ENCODE results near the gene ZNF189.
"Not testable (repeated sequence)": the region's sequence is repeated elsewhere in the genome, so short reads cannot be mapped to it uniquely, and the experiment has no call there.

The ZNF189 gene

DNA sequence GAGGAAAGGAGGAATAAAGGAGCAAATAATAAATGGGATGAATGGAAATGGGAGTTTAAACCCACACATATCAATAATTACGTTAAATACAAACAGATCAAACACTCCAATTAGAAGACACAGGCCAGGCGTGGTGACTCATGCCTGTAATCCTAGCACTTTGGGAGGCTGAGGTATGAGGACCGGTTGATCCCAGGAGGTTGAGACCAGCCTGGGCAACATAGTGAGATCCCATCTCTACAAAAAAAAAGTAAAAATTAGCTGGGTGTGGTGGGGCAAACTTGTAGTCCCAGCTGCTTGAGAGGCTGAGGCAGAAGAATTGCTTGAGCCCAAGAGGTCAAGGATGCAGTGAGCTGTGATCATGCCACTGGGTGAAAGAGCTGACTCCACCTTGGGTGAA lies 17.5 kb upstream of the ZNF189 start:
- no peak for DNase-seq

DNA sequence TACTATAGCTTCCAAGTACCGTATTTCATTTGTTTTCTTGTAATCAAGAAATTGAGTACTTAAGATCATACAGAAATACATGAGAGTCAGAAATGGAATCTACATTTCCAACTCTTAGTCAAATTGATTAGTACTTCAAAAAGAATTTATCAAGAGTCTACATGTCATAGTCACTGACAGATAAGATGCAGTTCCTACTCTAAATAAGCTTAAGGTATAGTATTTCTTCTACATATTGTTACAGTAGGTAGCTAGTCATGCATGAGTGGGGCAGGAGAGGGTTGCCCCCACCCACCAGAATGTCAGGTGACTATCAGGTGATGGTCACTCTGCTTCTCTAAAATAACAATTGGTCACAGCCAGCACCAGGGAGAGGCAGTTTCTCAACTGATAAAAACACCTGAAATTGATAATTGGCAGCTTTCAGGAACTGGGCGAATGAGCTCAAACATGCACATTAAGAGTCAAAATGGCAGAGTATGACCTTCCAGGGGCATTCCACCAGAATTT lies 16.8 kb upstream of the ZNF189 start:
- DNase-seq: no peak

DNA sequence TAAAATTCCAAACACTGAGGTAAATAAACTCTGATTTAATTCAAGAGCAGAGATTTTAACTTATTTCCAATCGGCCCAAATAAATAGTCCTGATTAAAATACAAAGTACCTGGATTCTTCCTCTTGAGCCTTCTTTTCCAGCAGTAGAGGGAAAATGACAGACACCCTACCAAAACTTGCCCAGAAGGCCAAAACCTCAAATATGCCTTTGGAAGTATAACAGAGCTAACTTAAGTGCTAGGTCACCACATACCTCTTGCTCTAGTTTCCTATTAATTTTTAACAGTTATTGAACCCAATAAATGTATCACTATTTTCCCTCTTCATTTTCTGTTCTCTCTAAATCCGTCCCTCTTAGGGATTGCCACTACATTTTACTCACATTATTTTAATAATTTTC lies 15.3 kb upstream of the ZNF189 start:
- DNase-seq: no peak

DNA sequence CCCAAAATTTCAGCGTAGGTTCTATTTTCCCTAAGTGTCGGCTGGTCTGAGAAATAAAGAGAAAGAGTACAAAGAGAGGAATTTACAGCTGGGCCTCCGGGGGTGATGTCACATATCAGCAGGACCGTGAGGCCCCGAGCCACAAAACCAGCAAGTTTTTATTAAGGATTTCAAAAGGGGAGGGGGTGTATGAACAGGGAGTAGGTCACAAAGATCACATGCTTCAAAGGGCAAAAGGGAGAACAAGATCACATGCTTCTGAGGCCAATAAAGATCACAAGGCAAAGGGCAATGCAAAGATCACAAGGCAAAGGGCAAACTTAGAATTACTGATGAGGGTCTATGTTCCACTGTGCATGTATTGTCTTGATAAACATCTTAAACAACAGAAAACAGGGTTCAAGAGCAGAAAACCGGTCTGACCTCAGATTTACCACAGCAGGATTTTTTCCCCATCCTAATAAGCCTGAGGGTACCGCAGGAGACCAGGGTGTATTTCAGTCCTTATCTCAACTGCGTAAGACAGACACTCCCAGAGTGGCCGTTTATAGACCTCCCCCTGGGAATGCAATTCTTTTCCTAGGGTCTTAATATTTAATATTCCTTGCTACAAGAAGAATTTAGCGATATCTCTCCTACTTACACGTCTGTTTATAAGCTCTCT lies 13.6 kb upstream of the ZNF189 start, which contains the start of gene BAAT:
TSS of gene BAAT (minus strand) at position 134 of the 664 bp plus-strand sequence. CDS start 13,602 bp downstream, outside the sequence.
- DNase-seq: not testable (repeated sequence)

DNA sequence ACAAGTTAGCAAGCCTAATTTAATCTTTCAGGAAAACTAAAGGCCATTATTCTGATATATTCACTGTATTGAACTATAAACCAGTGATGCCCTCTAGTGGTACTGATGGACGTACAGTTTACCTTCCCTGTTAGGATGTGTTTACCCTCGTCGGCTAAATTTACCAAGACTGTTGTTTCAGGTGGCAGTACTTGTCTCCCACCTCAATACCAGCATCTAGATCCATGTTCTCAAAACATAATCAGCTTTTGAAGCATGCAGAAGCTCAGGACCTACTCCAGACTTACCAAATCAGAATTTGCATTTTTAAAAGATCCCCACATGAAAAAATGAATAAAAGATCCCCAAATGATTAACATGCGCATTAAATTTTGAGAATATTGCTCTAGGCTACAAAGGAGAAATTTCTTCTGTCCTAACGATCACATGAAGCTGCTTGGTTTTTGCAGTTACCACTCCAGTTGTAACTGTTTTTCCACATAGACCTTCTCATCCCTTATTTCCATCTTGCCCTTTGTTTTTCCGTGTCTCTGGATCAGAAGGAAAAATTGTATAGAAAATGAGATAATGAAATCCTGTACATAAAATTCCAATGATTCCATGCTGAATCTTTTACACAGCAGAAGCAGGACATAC lies 10.7 kb upstream of the ZNF189 start:
- peak; percentile 52 for DNase-seq

DNA sequence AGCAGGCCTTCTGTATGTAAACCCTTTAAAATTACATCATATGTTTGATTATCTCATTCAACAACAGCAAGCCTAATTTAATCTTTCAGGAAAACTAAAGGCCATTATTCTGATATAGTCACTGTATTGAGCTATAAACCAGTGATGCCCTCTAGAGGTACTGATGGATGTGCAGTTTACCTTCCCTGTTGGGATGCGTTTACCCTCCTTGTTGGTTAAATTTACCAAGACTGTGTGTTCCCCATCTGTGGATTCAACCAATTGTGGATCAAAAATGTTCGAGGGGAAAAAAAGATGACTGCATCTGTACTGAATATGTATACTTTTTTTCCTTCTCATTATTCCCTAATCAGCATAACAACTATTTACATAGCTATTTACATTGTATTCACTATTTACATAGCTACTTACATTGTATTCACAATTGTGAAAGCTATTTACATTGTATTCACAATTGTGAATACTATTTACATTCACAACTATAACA lies 10.1 kb upstream of the ZNF189 start:
- DNase-seq: peak; percentile 30

DNA sequence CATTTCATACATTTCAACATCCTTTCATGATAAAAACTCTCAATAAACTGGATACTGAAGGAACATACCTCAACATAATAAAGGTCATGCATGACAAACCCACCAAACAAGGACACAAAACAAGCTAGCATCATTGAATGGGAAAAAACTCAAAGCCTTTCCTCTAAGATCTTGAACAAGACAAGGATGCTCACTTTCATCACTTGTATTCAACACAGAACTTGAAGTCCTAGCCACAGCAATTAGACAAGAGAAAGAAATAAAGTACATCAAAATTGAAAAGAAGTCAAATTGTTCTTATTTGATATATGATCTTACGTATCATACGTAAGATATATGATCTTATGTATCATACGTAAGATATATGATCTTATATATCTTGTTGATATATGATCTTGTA lies 5.5 kb upstream of the ZNF189 start:
- no peak for DNase-seq

DNA sequence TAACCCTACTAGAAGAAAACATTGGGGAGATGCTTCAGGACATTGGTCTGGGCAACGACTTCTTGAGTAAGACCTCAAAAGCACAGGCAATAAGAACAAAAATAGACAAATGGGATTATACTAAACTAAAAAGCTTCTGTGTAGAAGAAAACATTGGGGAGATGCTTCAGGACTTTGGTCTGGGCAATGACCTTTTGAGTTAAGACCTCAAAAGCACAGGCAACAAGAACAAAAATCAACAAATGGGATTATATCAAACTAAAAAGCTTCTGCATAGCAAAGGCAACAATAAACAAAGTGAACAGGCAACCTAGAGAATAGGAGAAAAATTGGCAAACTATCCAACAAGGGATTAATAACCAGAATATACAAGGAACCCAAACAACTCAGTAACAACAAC lies 4.0 kb upstream of the ZNF189 start:
- no peak for DNase-seq

DNA sequence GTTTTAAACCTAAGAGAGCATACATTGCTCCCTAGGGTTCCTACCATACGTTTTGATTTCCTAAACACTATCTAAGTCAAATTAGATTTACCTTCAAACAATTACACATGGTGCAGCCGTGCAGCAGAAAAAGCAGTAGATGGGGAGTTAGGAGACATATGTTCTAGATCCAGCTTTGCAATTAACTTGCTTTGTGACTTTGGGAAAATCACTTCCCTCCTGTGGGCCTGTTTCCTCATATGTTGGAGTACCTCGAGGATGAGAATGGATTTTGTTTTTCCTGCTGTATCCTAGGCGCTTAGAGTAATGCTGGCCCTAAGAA lies 944 bp upstream of the ZNF189 start:
- no peak for DNase-seq

DNA sequence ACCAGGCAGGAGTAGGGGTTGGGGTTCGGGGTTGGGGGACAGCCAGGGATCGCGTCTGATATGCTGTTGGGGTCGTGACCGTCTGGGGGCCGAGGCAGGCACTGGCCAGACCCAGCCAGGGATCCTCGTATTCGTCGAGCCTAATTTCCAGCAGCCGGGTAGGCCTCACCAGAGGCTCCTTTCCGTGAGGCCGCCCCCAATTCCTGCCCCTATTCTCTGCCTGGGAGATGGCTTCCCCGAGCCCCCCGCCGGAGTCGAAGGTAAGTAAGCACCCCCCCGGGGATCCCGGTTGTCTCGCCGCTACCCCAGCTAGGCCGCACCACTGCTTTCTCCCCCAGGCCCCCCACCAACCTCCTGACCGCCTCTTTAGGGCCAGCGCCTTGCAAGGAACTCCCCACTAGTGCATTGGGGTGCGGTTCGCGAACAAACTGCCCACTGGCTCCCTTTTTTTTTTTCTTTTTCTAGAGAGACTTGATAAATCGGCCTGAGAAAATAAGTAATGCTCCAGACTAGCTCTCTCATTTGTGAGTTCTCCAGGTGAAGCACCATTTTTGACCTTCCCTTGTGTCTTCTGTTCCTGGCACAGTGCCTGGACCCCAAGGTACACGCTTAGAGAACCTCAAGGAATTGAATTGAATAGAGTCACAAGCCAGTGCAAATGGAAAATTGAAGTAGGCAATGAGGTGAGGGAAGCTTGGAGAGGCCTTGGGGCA lies 435 bp downstream of the ZNF189 start:
- DNase-seq: no peak

DNA sequence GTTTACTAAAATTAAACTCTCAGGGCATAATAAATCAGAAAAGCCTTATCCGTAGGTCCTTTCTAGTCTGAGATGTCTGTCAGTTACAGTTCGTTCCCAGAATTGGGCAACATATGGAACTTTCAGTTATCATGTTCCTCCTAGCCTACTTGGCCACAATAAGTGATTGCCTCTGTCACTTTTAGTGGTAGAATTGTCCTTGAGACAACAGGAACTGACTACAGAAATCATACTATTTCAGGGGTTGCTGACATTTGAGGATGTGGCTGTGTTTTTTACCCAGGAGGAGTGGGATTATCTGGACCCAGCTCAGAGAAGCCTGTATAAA lies 956 bp downstream of the ZNF189 start:
- no peak for DNase-seq

DNA sequence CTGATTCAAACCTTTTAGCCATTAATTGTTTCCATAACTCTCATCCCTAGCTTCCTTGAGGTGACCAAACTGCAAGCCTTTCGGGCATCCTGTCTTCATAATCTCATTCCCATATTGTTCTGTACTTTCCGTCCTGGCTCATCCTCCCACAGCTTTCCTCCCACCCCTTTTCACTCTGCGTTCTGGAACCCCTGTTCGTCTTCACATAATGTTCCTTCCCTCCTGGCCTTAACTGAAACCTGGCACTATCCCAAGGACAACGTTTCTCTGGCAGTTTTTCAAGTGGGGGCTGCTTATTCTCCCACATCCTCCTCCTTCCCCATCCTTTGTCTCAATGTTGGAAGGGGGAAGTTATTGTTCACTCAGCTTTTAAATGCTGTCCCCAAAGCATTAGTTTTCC lies 1.5 kb downstream of the ZNF189 start:
- no peak for DNase-seq

DNA sequence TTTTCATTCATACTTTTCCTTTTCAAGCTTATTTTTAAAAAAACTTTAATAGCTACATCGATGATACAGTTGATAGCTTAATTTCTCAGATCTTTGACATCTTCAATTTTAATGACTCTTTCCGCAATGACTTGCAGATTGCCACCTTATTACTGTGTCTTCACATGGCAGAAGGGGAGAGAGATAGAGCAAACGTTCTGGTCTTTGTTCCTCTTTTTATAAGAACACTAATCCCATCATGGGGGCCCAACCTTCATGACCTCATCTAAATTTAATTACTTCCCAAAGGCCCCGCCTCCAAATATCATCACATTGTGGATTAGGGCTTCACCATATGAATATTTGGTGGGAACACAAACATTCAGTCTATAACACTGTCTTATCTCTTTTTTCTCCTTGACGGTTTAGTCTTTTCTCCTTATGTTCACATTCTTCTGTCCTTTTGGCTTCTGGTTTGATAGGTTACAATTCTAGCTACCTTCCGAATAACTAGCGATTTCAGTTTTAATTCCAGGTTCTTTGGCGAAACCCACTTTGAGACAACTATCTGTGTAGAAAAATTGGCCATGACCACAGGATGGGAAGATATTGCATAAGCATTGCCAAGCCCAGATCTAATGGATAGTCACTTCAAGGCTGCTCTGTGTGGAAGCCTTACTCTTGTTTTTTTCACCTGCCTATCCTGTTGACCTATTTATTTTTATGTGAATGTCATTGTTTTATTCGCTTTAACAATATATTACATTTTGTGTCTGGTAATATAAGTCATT lies 5.0 kb downstream of the ZNF189 start:
- no peak for DNase-seq

DNA sequence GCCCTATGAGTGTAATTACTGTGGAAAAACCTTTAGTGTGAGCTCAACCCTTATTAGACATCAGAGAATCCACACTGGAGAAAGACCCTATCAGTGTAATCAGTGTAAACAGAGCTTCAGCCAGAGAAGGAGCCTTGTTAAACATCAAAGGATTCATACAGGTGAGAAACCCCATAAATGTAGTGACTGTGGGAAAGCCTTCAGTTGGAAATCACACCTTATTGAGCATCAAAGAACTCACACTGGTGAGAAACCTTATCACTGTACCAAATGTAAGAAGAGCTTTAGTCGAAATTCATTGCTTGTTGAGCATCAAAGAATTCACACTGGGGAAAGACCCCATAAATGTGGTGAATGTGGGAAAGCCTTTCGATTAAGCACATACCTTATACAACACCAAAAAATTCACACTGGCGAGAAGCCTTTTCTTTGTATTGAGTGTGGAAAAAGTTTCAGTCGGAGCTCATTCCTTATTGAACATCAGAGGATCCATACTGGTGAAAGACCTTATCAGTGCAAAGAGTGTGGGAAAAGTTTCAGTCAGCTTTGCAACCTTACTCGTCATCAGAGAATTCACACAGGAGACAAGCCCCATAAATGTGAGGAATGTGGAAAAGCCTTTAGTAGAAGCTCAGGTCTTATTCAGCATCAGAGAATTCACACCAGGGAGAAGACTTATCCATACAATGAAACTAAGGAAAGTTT lies 9.9 kb downstream of the ZNF189 start:
- DNase-seq: no peak

DNA sequence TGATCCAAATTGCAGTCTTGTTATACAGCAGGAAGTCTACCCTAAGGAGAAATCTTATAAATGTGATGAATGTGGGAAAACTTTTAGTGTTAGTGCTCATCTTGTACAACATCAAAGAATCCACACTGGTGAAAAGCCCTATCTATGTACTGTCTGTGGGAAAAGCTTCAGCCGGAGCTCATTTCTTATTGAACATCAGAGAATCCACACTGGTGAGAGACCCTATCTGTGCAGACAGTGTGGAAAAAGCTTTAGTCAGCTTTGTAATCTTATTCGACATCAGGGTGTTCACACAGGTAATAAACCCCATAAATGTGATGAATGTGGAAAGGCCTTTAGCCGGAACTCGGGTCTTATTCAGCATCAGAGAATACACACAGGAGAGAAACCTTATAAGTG lies 10.4 kb downstream of the ZNF189 start:
- no peak for DNase-seq

DNA sequence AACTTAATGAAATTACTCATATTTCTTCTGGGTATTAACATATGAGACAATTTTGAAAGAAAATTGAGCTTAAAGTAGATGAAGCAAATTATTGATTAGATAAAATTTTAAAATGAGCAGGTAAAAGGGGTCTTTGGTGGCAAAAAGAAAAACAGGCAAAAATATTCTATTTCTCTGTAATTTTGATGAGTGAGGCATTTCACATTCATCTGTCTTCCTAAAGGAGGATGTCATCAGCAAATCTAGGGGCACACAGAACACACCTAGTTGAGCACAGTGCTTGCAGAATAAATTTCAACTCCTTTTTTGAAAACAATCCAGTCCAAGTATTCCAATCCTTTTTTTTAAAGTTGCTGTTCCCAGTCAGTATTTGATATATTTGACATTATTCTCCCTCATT lies 16.2 kb downstream of the ZNF189 start:
- no peak for DNase-seq

DNA sequence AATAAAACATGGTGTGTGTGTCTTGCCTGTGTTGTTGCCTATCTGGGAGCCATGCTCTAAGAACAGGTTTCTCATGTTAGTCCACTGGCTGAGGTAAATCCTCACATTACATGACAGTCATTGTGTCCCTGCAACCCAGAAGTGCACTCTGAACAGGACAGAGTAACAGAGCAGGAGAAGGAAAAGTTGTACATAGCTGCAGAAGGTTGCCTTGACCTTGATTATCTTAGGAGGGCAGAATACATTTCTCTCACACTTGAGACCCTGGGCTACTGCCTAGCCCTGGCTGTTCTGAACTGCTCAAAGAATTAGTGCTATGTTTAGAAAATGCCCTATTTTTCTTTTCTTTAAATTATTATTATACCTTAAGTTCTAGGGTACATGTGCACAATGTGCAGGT lies 16.9 kb downstream of the ZNF189 start:
- no peak for DNase-seq

DNA sequence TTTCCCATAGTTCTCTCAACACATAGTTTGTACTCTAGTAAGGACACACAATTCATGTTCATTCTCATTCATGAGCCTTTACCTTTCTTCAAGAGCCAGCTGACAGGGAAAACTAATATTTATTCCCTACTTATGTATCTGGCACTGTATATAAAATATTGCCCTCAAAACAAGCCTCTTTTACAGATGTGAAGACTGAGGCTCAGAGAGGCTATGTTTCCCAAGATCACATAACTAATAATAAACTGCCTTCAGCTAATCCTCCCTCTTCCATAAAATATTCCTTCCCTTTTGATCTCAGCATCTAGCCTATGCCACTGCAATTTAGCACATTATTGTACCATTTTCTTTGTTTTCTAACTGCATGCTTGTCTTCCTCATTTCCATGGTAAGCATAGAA lies 18.7 kb downstream of the ZNF189 start:
- DNase-seq: no peak

DNA sequence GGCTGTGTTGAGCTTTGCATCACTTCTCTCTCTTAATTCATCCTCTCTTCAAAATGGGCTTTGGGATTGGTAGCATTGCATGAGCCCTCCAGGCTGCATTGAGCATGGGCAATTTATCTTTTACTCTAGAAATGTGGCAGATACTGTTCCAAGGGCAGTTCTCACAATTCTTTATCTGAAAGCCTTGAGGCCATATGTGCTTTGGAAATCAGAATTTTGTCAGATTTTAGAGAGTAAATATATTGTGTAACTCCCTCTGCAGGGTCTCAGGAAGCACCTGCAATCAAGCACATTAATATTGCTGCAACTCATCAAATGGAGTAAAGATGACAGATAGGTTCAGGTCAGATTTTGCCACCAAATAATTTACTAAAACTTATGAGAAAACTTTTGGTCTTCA lies 19.3 kb downstream of the ZNF189 start:
- DNase-seq: no peak

DNA sequence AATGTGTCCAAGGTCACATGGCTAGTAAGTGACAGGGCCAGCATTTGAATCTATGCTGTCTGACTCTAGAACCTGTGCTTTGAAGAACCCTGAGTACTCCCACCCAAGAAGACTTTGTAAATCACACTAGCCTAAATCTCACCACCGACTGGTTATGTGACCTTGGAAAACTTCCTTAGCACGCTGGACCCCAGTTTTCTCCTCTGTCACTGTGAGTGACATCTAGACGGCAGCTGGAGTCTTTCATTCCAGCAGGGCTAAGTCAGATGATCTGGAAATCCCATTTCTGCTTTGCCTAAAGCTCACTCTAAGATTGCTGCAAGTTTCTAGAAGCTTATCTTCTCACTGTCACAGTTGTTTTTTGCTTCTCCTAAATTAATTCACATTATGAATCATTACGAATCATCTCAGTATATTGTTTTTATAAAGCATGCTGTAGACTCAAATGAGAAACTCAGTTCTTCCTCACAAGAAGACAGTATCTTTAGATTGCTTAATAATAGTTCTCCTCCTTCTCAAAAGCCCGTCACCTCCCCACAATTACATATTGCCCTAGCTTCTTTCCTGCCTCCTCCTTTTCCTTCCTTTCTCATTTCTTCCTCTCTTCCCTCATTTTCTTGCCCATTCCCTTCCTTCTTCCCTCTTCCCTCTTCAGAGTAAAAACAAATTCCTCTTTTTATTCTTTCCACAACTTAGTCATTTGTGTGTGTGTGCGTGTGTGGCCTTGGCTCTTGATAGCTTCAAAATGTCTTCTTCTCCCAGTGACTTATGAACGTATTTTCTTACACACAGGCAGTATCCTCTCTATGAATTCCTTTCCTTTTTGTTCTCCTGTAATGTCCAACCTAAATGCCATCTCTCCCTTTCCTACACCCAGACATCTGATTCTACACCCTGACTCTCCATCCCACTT lies 20.1 kb downstream of the ZNF189 start:
- no peak for DNase-seq

DNA sequence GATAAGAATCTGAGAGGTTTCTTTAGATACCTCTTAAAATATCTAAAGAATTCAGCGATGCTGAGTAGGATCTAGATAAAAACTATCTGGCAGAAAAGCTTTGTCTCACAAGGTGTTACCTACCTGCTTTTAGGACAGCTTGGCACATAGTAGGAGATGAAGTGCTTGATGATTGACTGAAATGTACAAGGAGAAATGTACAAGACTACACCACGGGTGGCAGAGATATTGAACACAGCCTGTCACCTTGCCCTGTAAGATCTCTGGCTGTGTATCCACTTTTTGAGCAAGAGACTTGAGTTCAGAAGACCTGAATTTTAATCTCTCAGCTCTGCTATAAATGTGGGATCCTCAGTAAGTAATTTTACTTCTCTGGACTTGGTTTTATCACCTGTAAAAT lies 21.2 kb downstream of the ZNF189 start:
- no peak for DNase-seq

DNA sequence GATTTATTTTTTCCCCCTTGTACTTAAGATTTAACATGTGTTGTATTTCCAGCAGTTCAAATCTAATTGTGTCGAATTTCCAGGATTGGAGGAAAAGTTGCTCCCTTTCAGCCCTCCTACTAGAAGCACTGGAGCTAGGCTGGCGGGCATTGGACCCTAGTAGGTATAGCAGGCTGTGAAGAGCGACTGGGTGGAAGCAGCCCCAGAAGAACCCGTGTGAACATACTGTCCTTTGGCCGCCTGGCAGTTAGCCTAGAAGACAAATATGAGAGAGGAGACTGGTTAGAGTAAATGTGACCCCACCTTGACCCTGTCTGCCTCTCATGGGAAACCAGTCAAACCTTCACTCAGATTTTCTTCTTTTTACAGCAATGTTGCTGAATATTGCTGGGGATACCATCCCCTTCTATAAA lies 23.0 kb downstream of the ZNF189 start:
- DNase-seq: no peak

Measured in NCI-H1694 (cell line).